Kidney (tissue), 14 donors: ENCODE results near the gene UBAP2. TPM values are rescaled to one million over a fixed set of nuclear protein-coding genes. Genes with fewer than 3 reads are reported as not detected.

Experiments
- DNase-seq, 5 donors: peaks; one replicate each; pipeline ENCODE4 v3.0.0-alpha.2; 2013 to 2020
- FAIRE-seq: peaks from 2 replicates; lab custom pipeline; 2012; peaks lifted over from hg19 to GRCh38; lab: Jason Lieb, UNC
- H3K27ac ChIP-seq, 2 donors: one replicate each; pipeline ENCODE4 v1.7.0; 2013; ENCODE audit warnings: low read depth in 2 of 2, low read length in 2 of 2, inconsistent platforms in 1 of 2
- H3K27me3 ChIP-seq: one replicate; pipeline ENCODE4 v1.7.1; 2013; ENCODE audit warnings: low read length, inconsistent platforms; ENCODE audit not compliant: control insufficient read depth, insufficient read depth
- H3K36me3 ChIP-seq, 3 donors: one replicate each; pipeline versions ENCODE4 v1.7.0 to v1.7.1; 2013; ENCODE audit warnings: low read length in 3 of 3, control low read depth in 1 of 3, inconsistent platforms in 1 of 3; ENCODE audit not compliant: insufficient read depth in 3 of 3, control insufficient read depth in 2 of 3
- H3K4me1 ChIP-seq, 3 donors: one replicate each; pipeline versions ENCODE4 v1.7.0 to v1.7.1; 2013; ENCODE audit warnings: low read length in 3 of 3, inconsistent platforms in 1 of 3, low read depth in 1 of 3; ENCODE audit not compliant: control insufficient read depth in 2 of 3, insufficient read depth in 2 of 3
- H3K4me3 ChIP-seq, 3 donors: one replicate each; pipeline versions ENCODE4 v1.7.0 to v1.8.1; 2013; ENCODE audit warnings: low read length in 3 of 3, control low read depth in 1 of 3, inconsistent platforms in 1 of 3
- H3K9ac ChIP-seq, 3 donors: one replicate each; pipeline versions ENCODE4 v1.7.0 to v1.7.1; 2013; ENCODE audit warnings: low read length in 3 of 3, control low read depth in 1 of 3, inconsistent platforms in 1 of 3
- H3K9me3 ChIP-seq, 3 donors: one replicate each; pipeline versions ENCODE4 v1.7.0 to v1.7.1; 2013; ENCODE audit warnings: low read length in 3 of 3, control low read depth in 1 of 3, inconsistent platforms in 1 of 3; ENCODE audit not compliant: control insufficient read depth in 2 of 3, insufficient read depth in 1 of 3
- intact Hi-C: fragments of 100-400 bp; cut with DNase I; formaldehyde crosslinking; loops from one replicate; pipeline ENCODE4 v1.11.1; 2022
- polyA plus RNA-seq: library from polyadenylated mRNA; stranded (reverse); fragments of 350-450 nt; fragmentation: Illumina TruSeq; extraction: RNeasy Lipid Tissue Mini Kit (QIAGEN cat#74804); gene quantifications from one replicate; pipeline ENCODE4 v1.2.3, GENCODE V29; 2014; ENCODE audit warnings: low read depth, low replicate concordance; ENCODE audit not compliant: insufficient read depth
- total RNA-seq: library from RNA; stranded (reverse); fragmentation: NEBNext Ultra II Directional; extraction: Animal tissue kit (Norgen Biotek cat#: 25700); gene quantifications from one replicate; pipeline ENCODE4 v1.2.1, GENCODE V29; 2021
- TF ChIP-seq, protein P1 (sequence below): IDR thresholded peaks from 3 replicates; pipeline ENCODE4 v1.5.1; 2012; ENCODE audit warnings: mild to moderate bottlenecking, moderate library complexity, borderline replicate concordance; ENCODE audit not compliant: insufficient read depth; ENCODE audit errors: extremely low read depth
- donor health status: control.
- donor health status: control.
- donor health status: control.
- donor health status: control.
- donor health status: control.
- donor health status: DM: yes; HTN: yes; CAD: no.
- donor health status: Normal renal cell carcinoma (clear cell type).

Gene UBAP2
- total and polyA plus RNA-seq, 2 donors from 2014 or later: 11.0 to 33.1 TPM

DNA sequence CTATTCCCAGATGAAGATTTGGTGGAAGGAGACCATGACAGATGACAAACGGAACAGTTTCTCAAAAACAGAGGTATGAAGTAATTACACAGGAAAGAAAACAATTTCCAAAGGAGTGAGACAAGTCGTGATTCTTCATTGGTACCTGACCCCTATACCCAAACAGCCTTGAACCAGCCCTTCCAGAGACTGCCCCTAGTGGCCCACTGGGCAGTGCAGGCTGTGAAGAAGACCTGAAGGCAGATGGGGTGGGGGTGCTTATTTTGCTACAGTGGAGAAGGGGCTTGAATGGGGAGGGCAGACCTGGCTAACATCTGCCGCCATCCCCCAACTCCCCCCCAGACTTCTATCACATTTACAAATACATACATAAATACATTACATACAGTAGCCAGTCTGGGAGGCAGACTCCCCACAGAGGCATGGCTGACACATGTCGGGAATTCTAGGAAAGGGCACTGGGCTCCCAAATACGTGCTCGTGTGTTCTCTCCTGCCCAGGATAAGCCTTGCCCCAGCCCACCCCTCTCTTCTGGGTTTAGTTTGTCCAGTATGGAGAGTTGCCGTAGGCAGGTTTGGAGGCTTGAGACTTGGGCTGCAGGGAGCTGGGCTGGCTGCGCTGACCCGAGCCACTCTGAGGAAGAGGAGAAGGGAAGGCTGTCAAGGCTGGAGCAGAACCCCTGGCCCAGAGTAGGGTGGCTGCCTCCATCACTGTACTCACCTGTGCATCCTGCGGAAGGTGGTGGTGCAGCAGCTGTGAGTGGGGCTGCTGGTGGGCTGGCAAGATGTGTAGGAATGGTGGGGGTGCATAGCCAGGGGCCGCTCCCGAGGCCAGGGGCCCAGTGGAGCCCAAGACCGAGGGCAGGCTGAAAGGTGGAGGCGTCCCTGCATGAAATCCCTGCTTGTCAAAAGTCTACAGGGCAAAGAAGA, 126.5 kb downstream of the UBAP2 start:
- no peak for FAIRE-seq
- intact Hi-C loops: no loop called here
- peak in 1 of 5 donors; percentile 30 for DNase-seq

DNA sequence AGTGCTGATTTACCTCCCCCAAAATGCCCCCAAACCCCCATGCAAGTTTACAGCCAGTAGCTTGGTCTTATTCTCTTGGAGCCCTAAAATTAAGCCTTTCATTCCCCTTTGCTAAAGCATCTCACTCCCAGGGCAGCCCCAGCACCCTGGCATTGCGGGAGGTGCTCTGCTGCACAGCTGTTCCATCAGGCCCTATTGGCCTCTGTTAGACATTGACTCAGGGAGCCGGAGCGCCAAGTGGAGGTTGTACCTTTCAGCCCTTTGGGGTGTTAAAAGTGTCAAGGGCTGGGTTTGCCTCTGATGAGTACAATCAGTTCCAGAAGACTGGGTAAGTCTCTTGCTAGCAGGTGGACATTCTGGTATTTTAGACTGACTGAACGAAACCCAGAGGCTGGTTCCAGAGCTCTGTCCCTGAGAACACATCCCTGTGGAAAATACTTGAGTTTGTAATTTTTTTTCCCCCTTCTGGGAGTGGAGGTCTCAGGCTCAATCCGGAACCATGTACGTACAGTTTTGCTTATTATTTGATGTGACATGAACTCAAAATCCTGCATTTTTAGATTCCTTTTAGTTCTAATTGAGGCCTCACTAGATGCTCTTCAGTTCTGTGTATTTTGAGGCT, 129.3 kb downstream of the UBAP2 start:
- FAIRE-seq (no peak), DNase-seq (no peak)
- Histone ChIP-seq H3K9ac (no peak overlapping the region), H3K27ac (no peak overlapping the region), H3K9me3 (no peaks in the 10 kb centered on the region), H3K27me3 (no peaks in the 10 kb centered on the region), H3K4me1 (no peaks in the 10 kb centered on the region), H3K4me3 (no peak overlapping the region), H3K36me3 (peaks cover 7 to 44% (median 20%) of the 10 kb centered on the region in 3 donors)
- TF ChIP-seq, protein P1, sequence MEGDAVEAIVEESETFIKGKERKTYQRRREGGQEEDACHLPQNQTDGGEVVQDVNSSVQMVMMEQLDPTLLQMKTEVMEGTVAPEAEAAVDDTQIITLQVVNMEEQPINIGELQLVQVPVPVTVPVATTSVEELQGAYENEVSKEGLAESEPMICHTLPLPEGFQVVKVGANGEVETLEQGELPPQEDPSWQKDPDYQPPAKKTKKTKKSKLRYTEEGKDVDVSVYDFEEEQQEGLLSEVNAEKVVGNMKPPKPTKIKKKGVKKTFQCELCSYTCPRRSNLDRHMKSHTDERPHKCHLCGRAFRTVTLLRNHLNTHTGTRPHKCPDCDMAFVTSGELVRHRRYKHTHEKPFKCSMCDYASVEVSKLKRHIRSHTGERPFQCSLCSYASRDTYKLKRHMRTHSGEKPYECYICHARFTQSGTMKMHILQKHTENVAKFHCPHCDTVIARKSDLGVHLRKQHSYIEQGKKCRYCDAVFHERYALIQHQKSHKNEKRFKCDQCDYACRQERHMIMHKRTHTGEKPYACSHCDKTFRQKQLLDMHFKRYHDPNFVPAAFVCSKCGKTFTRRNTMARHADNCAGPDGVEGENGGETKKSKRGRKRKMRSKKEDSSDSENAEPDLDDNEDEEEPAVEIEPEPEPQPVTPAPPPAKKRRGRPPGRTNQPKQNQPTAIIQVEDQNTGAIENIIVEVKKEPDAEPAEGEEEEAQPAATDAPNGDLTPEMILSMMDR: no peak
- intact Hi-C loops: no loop called here

More for the DNA sequence above, 126.5 kb downstream of the UBAP2 start:
- no peaks in the 10 kb centered on the region for H3K27me3 ChIP-seq
- no peak overlapping the region for H3K4me3 ChIP-seq
- TF ChIP-seq, protein P1: peak; percentile 46
- no peak overlapping the region for H3K9ac ChIP-seq
- no peak overlapping the region for H3K27ac ChIP-seq
- H3K9me3 ChIP-seq: no peaks in the 10 kb centered on the region
- no peaks in the 10 kb centered on the region for H3K4me1 ChIP-seq
- H3K36me3 ChIP-seq: peaks cover 7 to 50% (median 26%) of the 10 kb centered on the region in 3 donors

GRCh38 chr9:33917036-33917435, 131.7 kb downstream of the UBAP2 start:
- H3K4me3 ChIP-seq: no peak overlapping the region
- DNase-seq: no peak
- no peak overlapping the region for H3K9ac ChIP-seq
- no peaks in the 10 kb centered on the region for H3K9me3 ChIP-seq
- no peaks in the 10 kb centered on the region for H3K27me3 ChIP-seq
- TF ChIP-seq, protein P1: no peak
- peaks cover 6 to 27% (median 18%) of the 10 kb centered on the region in 3 donors for H3K36me3 ChIP-seq
- no peak overlapping the region for H3K27ac ChIP-seq
- FAIRE-seq: no peak
- intact Hi-C loops: no loop called here
- H3K4me1 ChIP-seq: no peaks in the 10 kb centered on the region
